ENCODE measurements around the gene ANXA3.

ANXA3 gene

GRCh38 chr4:78644063-78644691 lies 92.6 kb downstream of the ANXA3 start:
- no peak for DNase-seq (ENCODE audit: low read depth in 2 of 2, low spot score in 1 of 2)

GRCh38 chr4:78644744-78645330 lies 93.3 kb downstream of the ANXA3 start:
- DNase-seq (ENCODE audit: low read depth in 2 of 2, low spot score in 1 of 2) = no peak

- DNase-seq (ENCODE audit: low read depth in 2 of 2, low spot score in 1 of 2) = no peak
Measured at GRCh38 chr4:78645853-78646757, 94.5 kb downstream of the ANXA3 start.

GRCh38 chr4:78647272-78647671 lies 95.7 kb downstream of the ANXA3 start:
- DNase-seq (ENCODE audit: low read depth in 2 of 2, low spot score in 1 of 2) = no peak

- no peak for DNase-seq (ENCODE audit: low read depth in 2 of 2, low spot score in 1 of 2)
Measured at GRCh38 chr4:78648640-78649363, 97.2 kb downstream of the ANXA3 start.

- no peak for DNase-seq (ENCODE audit: low read depth in 2 of 2, low spot score in 1 of 2)
Measured at GRCh38 chr4:78650106-78651024, 98.8 kb downstream of the ANXA3 start.

GRCh38 chr4:78651250-78651860 lies 99.8 kb downstream of the ANXA3 start:
- DNase-seq (ENCODE audit: low read depth in 2 of 2, low spot score in 1 of 2) = no peak

GRCh38 chr4:78652282-78652876 lies 100.8 kb downstream of the ANXA3 start:
- no peak for DNase-seq (ENCODE audit: low read depth in 2 of 2, low spot score in 1 of 2)

- no peak for DNase-seq (ENCODE audit: low read depth in 2 of 2, low spot score in 1 of 2)
Measured at GRCh38 chr4:78653655-78654054, 102.1 kb downstream of the ANXA3 start.

GRCh38 chr4:78654807-78655206 lies 103.2 kb downstream of the ANXA3 start:
- no peak for DNase-seq (ENCODE audit: low read depth in 2 of 2, low spot score in 1 of 2)

GRCh38 chr4:78656968-78657445 lies 105.4 kb downstream of the ANXA3 start:
- DNase-seq (ENCODE audit: low read depth in 2 of 2, low spot score in 1 of 2) = no peak

GRCh38 chr4:78659264-78659663 lies 107.7 kb downstream of the ANXA3 start:
- no peak for DNase-seq (ENCODE audit: low read depth in 2 of 2, low spot score in 1 of 2)

- no peak for DNase-seq (ENCODE audit: low read depth in 2 of 2, low spot score in 1 of 2)
Measured at GRCh38 chr4:78659665-78660064, 108.1 kb downstream of the ANXA3 start.

All from stimulated activated CD8-positive, alpha-beta memory T cell treated with anti-CD3 and anti-CD28 coated beads, Interleukin-4, amount 100 ng/mL, for 4 hours (primary cell).